GM13977 (cell line): ENCODE measurements around the gene SPAG8.

Source experiments
- DNase-seq: peaks from one replicate; pipeline ENCODE4 v3.0.0; 2012; ENCODE audit warnings: low spot score
- CTCF ChIP-seq: IDR thresholded peaks from 2 replicates; pipeline ENCODE4 v1.5.1; 2012; ENCODE audit warnings: mild to moderate bottlenecking, control low read depth; ENCODE audit not compliant: insufficient read depth; ENCODE audit errors: extremely low read depth, missing control alignments
- in situ Hi-C: fragments of 300-500 bp; cut with MboI; formaldehyde crosslinking; loops from one replicate; pipeline ENCODE4 v1.12.0; 2022; ENCODE audit warnings: low sequenced_read_pairs, low pct_unique_long_range_greater_than_20kb, mixed read lengths, inconsistent platforms; ENCODE audit not compliant: unreplicated experiment

SPAG8 gene

GRCh38 chr9:35792024-35792813 is 19.8 kb downstream of the SPAG8 start:
- no peak for DNase-seq
- no peak for TF ChIP-seq CTCF
- in situ Hi-C loops: no loop called here

- in situ Hi-C loops: no loop called here
- no peak for TF ChIP-seq CTCF
- DNase-seq: no peak
These were observed 20.7 kb downstream of the SPAG8 start, which contains the start of gene NPR2 for GRCh38 chr9:35791297-35791921. Gene NPR2, plus strand, starts transcription at chr9:35791591. Its CDS starts 818 bp downstream, at chr9:35792409.

- peak; percentile 80 for TF ChIP-seq CTCF
- peak; percentile 88 for DNase-seq
- in situ Hi-C loops: no loop called here
These were observed 21.4 kb downstream of the SPAG8 start for GRCh38 chr9:35790385-35791296.

GRCh38 chr9:35790025-35790384 is 22.1 kb downstream of the SPAG8 start:
- no peak for TF ChIP-seq CTCF
- in situ Hi-C loops: no loop called here
- DNase-seq: no peak

GRCh38 chr9:35789541-35789940 is 22.5 kb downstream of the SPAG8 start:
- no peak for DNase-seq
- no peak for TF ChIP-seq CTCF
- in situ Hi-C loops: no loop called here

GRCh38 chr9:35783418-35783817 is 28.6 kb downstream of the SPAG8 start:
- DNase-seq: no peak
- no peak for TF ChIP-seq CTCF
- in situ Hi-C loops: no loop called here
